Fibroblast of villous mesenchyme (primary cell): ENCODE data around the gene ADAM12. TPM values are rescaled to one million over a fixed set of nuclear protein-coding genes. Genes with fewer than 3 reads are reported as not detected.

ENCODE experiments used
- DNase-seq: peaks from one replicate; pipeline ENCODE4 v3.0.0-alpha.2; 2010; ENCODE audit warnings: low read depth
- H3K4me3 ChIP-seq: 2 replicates; pipeline ENCODE4 v1.5.1; 2011; ENCODE audit warnings: low read depth, mild to moderate bottlenecking, low read length
- total RNA-seq: library from RNA; depleted of rRNA; stranded (reverse); fragments of >200 nt; gene quantifications from 2 replicates; pipeline ENCODE4 v1.2.3, GENCODE V29; 2012
- TF ChIP-seq, protein P1 (sequence below): IDR thresholded peaks from 2 replicates; pipeline ENCODE4 v1.5.1; 2012; ENCODE audit warnings: low read depth, mild to moderate bottlenecking, low read length; ENCODE audit not compliant: insufficient read depth

ADAM12 gene
- total RNA-seq, 1 donor = 22.5 TPM

DNA sequence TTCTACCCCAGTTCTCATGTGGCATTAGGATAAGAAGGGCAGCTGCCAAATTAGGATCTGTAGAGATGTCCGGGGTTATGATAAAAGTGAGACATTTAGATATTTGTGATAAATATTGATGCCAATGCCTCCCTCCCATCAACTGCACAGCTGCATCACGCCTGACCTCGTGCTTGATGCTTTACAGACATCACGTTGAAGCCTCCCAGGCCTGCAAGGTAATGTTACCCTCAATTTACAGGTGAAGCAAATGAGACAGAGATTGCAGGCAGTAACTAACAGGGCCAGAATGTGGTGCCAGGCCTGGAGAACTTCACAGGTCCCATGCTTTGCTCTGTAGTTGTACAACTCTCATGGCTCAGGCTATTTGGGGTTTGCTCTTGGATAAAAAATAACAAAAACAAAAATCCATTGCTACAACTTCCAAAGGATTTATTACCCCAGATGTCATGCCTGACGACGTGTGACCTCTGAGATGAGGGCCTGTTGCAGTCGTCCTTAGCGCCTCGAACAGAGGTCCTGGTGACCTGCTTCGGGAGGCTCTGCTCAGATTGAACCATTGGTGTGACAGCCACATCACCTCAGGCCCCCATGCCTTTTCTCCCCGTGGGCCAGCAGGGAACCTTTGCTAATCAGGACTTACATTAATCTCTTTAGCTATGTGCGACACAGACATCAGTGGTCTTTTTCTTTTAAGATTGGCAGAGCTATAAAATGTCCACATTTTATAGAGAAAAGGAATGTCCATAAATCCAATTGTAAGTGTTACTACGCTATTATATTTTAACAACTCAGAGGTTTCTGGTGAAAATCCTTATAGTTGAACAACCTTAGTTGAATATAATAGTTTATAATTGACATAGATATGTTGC, 169.3 kb downstream of the ADAM12 start:
- no peak overlapping the region for H3K4me3 ChIP-seq
- no peak for DNase-seq
- TF ChIP-seq, protein P1, sequence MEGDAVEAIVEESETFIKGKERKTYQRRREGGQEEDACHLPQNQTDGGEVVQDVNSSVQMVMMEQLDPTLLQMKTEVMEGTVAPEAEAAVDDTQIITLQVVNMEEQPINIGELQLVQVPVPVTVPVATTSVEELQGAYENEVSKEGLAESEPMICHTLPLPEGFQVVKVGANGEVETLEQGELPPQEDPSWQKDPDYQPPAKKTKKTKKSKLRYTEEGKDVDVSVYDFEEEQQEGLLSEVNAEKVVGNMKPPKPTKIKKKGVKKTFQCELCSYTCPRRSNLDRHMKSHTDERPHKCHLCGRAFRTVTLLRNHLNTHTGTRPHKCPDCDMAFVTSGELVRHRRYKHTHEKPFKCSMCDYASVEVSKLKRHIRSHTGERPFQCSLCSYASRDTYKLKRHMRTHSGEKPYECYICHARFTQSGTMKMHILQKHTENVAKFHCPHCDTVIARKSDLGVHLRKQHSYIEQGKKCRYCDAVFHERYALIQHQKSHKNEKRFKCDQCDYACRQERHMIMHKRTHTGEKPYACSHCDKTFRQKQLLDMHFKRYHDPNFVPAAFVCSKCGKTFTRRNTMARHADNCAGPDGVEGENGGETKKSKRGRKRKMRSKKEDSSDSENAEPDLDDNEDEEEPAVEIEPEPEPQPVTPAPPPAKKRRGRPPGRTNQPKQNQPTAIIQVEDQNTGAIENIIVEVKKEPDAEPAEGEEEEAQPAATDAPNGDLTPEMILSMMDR = no peak

DNA sequence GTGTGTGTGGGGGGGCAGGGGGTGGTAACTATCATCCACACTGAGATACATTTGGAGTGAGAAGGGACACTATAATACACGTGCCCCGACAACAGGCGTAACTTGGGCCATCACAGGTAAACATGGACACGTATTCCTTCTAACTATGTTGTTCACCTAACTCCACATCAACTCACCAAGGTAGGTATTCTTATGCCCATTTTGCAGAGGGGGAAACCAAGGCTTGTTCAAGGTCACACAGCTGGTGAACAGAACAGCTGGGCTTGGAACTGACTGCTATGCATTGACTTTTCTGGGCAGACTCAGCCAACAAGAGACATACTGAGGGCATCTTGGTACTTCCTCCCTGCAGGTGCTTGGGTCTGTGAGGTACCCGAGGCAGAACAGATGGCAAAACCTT, 170.1 kb downstream of the ADAM12 start:
- H3K4me3 ChIP-seq = no peak overlapping the region
- TF ChIP-seq, protein P1 = no peak
- no peak for DNase-seq

DNA sequence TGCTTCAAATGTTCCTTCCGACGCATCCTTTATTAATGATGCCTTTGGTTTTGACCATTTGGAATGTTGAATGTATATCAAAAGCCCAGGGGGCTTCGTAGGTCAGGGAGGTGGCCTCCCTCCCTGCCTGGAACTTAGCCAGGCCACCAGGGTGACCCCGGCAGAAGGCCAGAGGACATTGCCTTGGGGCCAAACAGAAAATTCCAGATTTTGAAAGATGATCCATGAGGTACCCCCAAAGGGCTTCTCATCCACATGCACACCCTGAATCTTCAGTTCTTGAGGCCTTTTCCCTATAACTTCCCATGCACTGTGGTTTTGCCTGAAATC, 171.7 kb downstream of the ADAM12 start:
- H3K4me3 ChIP-seq = no peak overlapping the region
- TF ChIP-seq, protein P1 = no peak
- DNase-seq = no peak

DNA sequence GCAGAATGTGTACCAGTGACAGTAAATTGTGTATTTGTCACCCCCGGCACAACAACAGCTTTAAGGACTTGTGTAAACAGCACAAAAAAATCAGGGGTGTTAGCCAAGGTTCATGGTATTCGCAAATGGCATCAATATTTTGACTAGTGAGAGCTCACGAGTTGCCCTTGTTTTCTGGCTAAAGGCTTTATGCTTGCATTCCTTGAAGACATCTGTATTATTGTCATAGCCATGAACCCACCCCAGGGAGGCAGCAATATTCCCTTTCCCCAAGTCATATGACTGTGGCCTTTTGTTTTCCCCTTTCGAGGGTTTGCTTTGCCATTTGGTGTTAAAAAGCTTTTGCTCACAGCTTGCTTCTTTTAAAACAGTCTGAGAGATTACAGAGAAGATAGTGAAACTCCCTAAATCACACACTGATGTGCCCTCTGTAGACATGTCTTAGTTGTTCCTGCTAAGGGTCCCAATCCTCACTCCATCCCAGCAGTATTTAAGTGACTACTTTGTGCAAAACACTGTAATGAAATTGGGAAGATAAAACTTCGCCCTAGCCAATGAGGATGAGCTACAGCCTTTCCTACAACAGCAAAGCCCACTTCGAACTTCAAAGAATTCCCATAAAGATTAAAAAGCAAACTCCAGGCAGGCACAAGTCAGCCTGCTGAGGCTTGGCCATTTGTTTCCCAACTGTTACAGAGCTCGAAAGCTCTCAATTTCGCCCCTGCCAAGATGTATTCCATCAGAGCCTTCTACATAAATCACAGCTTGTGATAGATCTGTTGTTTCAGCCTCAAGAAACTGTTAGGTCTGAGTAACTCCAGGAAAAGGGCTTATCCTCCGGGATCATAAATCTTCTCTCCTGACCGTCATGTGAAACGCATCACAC, 172.3 kb downstream of the ADAM12 start:
- DNase-seq = peak; percentile 95
- peak overlapping the region; percentile 14 for H3K4me3 ChIP-seq
- TF ChIP-seq, protein P1 = no peak

DNA sequence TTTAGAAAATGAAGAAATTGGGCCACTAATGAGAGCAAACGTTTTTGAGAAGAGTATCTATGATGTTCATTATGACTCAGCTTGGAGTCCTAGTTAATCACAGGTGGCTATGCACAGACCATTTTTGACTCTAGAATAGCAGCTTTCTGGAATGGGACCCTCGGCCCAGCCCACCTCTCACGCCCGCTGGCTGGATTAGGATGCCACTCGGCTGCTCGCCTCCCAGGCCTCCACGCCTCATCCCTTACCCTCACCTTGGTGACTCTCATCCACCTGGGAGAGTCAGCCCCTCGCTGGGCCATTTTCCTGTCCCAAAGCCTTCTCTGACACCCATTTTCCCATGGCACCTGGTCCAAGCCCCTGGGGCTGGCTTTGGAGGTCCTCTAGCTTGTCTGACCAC, 173.6 kb downstream of the ADAM12 start:
- no peak for DNase-seq
- TF ChIP-seq, protein P1 = no peak
- H3K4me3 ChIP-seq = no peak overlapping the region

DNA sequence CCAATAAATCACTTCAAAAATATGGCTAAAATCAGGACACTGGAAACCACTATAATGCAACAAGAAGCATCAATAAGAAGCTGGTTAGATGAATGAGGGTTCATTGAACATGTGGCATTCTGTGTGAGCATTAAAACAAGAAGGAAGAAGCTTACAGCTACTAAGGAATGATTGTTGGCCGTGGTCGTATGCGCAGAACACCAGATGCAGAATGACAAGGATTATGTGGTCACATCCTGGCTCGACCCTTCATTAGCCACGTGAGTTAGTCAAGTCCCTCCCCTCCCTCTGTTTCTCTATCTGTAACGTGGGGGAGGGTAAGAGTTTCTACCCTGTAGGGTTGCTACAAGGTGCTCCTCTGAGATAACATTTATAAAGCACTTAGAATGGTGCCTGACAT, 174.3 kb downstream of the ADAM12 start:
- DNase-seq = no peak

More for the DNA sequence above, 174.3 kb downstream of the ADAM12 start:
- H3K4me3 ChIP-seq = no peak overlapping the region
- TF ChIP-seq, protein P1 = no peak
